Panc1 (cell line): Measurements from ENCODE around the gene DACT1. TPM values are rescaled to one million over a fixed set of nuclear protein-coding genes. Genes with fewer than 3 reads are reported as not detected.

Experiments
- ATAC-seq: fragments of 200-7000 bp; cut with Tn5 transposase; 2 replicates; pipeline ENCODE4 v1.9.1; 2020; ENCODE audit warnings: mild to moderate bottlenecking, moderate library complexity
- BruUV-seq: library from RNA; stranded (reverse); fragments of 400-500 nt; replicated peaks from 2 replicates; lab custom pipeline; 2021; lab: Mats Ljungman, UMichigan
- CTCF ChIA-PET: fragments of 300-600 bp; sonication (Branson Sonifier 250); formaldehyde crosslinking; loops from one replicate; lab custom pipeline; 2022; ENCODE audit warnings: antibody characterized with exemption; lab: Charles Lee
- POLR2A ChIA-PET: fragments of 300-600 bp; sonication (Branson Sonifier 250); formaldehyde crosslinking; loops from one replicate; lab custom pipeline; 2022; ENCODE audit warnings: antibody characterized with exemption; lab: Charles Lee
- DNase-seq: peaks from one replicate; pipeline ENCODE4 v3.0.0-alpha.2; 2010; ENCODE audit warnings: low read depth, low spot score
- H3K27ac ChIP-seq: 2 replicates; pipeline ENCODE4 v1.5.1; 2011; ENCODE audit warnings: mild to moderate bottlenecking, low read length, inconsistent platforms
- H3K27me3 ChIP-seq: fragments of 200-500 bp; sonication (Bioruptor generic); 2 replicates; pipeline ENCODE4 v1.6.0; 2014; ENCODE audit warnings: low read length, inconsistent platforms; ENCODE audit not compliant: control insufficient read depth, insufficient read depth
- H3K36me3 ChIP-seq: fragments of 200-500 bp; sonication (Bioruptor generic); 2 replicates; pipeline ENCODE4 v1.5.1; 2014; ENCODE audit warnings: inconsistent platforms, mild to moderate bottlenecking, low read length, moderate library complexity; ENCODE audit not compliant: control insufficient read depth, insufficient read depth
- H3K4me1 ChIP-seq: 2 replicates; pipeline ENCODE4 v1.5.1; 2011; ENCODE audit warnings: inconsistent platforms, mild to moderate bottlenecking, low read length, moderate library complexity; ENCODE audit not compliant: control insufficient read depth, insufficient read depth
- H3K4me3 ChIP-seq, 2 experiments: 2 replicates each; pipeline ENCODE4 v1.5.1; 2011 to 2012; ENCODE audit warnings: low read depth in 2 of 2, low read length in 2 of 2, mild to moderate bottlenecking in 2 of 2, inconsistent platforms in 1 of 2, moderate library complexity in 1 of 2
- H3K9me3 ChIP-seq: fragments of 200-500 bp; sonication (Bioruptor generic); 2 replicates; pipeline ENCODE4 v1.5.1; 2014; ENCODE audit warnings: low read depth, mild to moderate bottlenecking, inconsistent platforms, low read length, moderate library complexity; ENCODE audit not compliant: control insufficient read depth, insufficient read depth
- CTCF ChIP-seq: fragments of 450-650 bp; IDR thresholded peaks from 2 replicates; pipeline ENCODE4 v1.5.1; 2017; ENCODE audit warnings: mild to moderate bottlenecking
- POLR2AphosphoS5 ChIP-seq: IDR thresholded peaks from 2 replicates; pipeline ENCODE4 v1.6.1; 2012; ENCODE audit warnings: mild to moderate bottlenecking, low read depth, low read length, moderate library complexity
- REST ChIP-seq, 2 experiments: IDR thresholded peaks; 2 replicates each; pipeline ENCODE4 v1.6.1; 2011 to 2012; ENCODE audit warnings: low read depth in 2 of 2, control low read depth in 1 of 2, low read length in 1 of 2, mild to moderate bottlenecking in 1 of 2, moderate library complexity in 1 of 2; ENCODE audit not compliant: insufficient read depth in 1 of 2
- SIN3A ChIP-seq: IDR thresholded peaks from 2 replicates; pipeline ENCODE4 v1.6.1; 2012; ENCODE audit warnings: low read depth, mild to moderate bottlenecking, low read length, moderate library complexity, borderline replicate concordance; ENCODE audit not compliant: insufficient read depth
- TCF7L2 ChIP-seq: IDR thresholded peaks from 2 replicates; pipeline ENCODE4 v1.6.1; 2011; ENCODE audit warnings: mild to moderate bottlenecking, low read depth, low read length, inconsistent platforms
- in situ Hi-C: cut with HindIII; loops from 2 replicates; pipeline ENCODE4 v1.10.0; 2016; ENCODE audit warnings: low sequenced_read_pairs, low pct_unique_long_range_greater_than_20kb
- intact Hi-C: fragments of 100-400 bp; cut with micrococcal nuclease; formaldehyde crosslinking; loops from one replicate; pipeline ENCODE4 v1.10.0; 2022; ENCODE audit not compliant: unreplicated experiment
- total RNA-seq: library from RNA; stranded (reverse); gene quantifications from one replicate; pipeline ENCODE4 v1.2.1, GENCODE V29; 2021; ENCODE audit not compliant: unreplicated experiment

The DACT1 gene
- total RNA-seq, 1 experiment from 2014 or later: 0.15 TPM

- in situ Hi-C loops: no loop called here
- intact Hi-C loops: loop anchor here (10.0 kb wide), 1 partner anchor 806 kb away; no protein-coding TSS in a partner anchor
- BruUV-seq: no TSS peak
- no peak for TF ChIP-seq REST (IDR thresholded peaks at IDR 0.05; ENCODE audit: insufficient read depth in 1 of 2, low read depth in 2 of 2, low read length in 1 of 2)
- no peak for TF ChIP-seq POLR2AphosphoS5
- TF ChIP-seq SIN3A: no peak
- no peak for TF ChIP-seq CTCF
- no peak for TF ChIP-seq TCF7L2
- no peaks in the 10 kb centered on the region for H3K4me1 ChIP-seq
- no peaks in the 10 kb centered on the region for H3K36me3 ChIP-seq
- ATAC-seq (peak; percentile 73), DNase-seq (no peak)
- peak overlapping the region; percentile 41 to 49 for H3K4me3 ChIP-seq
- no peaks in the 10 kb centered on the region for H3K9me3 ChIP-seq
- CTCF ChIA-PET: interaction anchor here (0.6 to 1.0 kb wide), 2 partner anchors 137 to 164 kb away, joined by 3 read pairs; no protein-coding TSS in a partner anchor
- POLR2A ChIA-PET: interaction anchor here (0.6 kb wide), 1 partner anchor 252 kb away, joined by 9 read pairs; no protein-coding TSS in a partner anchor
- peaks cover 20% of the 10 kb centered on the region for H3K27me3 ChIP-seq
- H3K27ac ChIP-seq: no peak overlapping the region
Observed at GRCh38 chr14:58638231-58639197, 752 bp downstream of the DACT1 start.

- peaks cover 20% of the 10 kb centered on the region for H3K27me3 ChIP-seq
- no peak for DNase-seq
- CTCF ChIA-PET: no interaction called here
- intact Hi-C loops (loop anchor here (10.0 kb wide), 1 partner anchor 806 kb away; no protein-coding TSS in a partner anchor), in situ Hi-C loops (no loop called here)
- no peak overlapping the region for H3K27ac ChIP-seq
- H3K4me3 ChIP-seq: peak overlapping the region in 1 of 2 experiments; percentile 49; a peak in 2 of 4 replicates
- TF ChIP-seq POLR2AphosphoS5: no peak
- no peaks in the 10 kb centered on the region for H3K4me1 ChIP-seq
- ATAC-seq: no peak
- POLR2A ChIA-PET: no interaction called here
- H3K36me3 ChIP-seq: no peaks in the 10 kb centered on the region
- no TSS peak for BruUV-seq
- H3K9me3 ChIP-seq: no peaks in the 10 kb centered on the region
Observed at GRCh38 chr14:58639198-58639565, 1.4 kb downstream of the DACT1 start.
